22Rv1 (cell line): ENCODE measurements around the gene SOHLH2.

Experiments
- H3K27ac ChIP-seq: fragments of 450-650 bp; 2 replicates; pipeline ENCODE4 v1.5.1; 2017
- ZFX ChIP-seq: fragments of 450-650 bp; IDR thresholded peaks from 2 replicates; pipeline ENCODE4 v1.6.1; 2017; ENCODE audit warnings: antibody characterized with exemption, borderline replicate concordance
- TF ChIP-seq, protein P1 (sequence below): fragments of 450-650 bp; IDR thresholded peaks from 2 replicates; pipeline ENCODE4 v1.5.1; 2017; ENCODE audit warnings: mild to moderate bottlenecking

Gene SOHLH2

DNA sequence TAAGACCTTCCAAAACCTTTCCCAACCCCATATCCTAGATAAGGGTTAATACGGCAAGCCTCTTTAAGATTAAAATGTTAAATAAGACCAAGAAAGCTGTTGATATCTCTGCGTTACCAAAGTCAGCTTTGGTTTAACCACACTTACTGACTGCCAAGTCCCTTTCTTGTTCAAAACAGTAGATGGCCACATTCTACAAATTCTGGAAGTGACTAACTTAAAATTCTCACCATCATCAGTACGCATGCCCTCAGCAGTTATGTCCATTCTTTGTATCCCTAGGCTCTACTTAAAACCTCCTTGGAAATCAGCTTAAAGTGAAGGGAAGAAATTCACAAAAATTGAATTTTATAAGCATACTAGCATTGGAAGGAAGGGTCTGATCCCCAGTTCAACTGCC lies 23.6 kb downstream of the SOHLH2 start:
- no peak overlapping the region for H3K27ac ChIP-seq
- TF ChIP-seq, protein P1, sequence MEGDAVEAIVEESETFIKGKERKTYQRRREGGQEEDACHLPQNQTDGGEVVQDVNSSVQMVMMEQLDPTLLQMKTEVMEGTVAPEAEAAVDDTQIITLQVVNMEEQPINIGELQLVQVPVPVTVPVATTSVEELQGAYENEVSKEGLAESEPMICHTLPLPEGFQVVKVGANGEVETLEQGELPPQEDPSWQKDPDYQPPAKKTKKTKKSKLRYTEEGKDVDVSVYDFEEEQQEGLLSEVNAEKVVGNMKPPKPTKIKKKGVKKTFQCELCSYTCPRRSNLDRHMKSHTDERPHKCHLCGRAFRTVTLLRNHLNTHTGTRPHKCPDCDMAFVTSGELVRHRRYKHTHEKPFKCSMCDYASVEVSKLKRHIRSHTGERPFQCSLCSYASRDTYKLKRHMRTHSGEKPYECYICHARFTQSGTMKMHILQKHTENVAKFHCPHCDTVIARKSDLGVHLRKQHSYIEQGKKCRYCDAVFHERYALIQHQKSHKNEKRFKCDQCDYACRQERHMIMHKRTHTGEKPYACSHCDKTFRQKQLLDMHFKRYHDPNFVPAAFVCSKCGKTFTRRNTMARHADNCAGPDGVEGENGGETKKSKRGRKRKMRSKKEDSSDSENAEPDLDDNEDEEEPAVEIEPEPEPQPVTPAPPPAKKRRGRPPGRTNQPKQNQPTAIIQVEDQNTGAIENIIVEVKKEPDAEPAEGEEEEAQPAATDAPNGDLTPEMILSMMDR = no peak
- TF ChIP-seq ZFX = no peak

DNA sequence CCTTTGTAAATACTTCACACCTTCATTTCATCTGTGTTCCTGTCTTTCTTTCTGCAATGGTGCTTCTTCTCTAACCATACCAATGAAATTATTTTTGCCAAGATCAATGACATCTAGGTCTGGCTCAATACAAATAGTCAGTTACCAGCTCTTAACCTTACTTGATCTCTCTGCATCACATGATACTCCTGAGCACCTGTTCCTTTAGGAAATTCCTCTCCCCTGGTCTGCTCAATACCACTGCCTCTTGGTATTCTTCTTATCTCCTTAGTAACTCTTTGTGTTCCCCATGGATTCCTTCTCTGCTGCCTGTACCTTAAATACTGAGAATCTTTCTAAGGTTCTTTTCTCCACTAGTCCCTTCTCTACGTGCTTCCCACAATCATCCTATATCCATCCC lies 25.9 kb downstream of the SOHLH2 start:
- TF ChIP-seq, protein P1 = no peak
- TF ChIP-seq ZFX = no peak
- no peak overlapping the region for H3K27ac ChIP-seq

DNA sequence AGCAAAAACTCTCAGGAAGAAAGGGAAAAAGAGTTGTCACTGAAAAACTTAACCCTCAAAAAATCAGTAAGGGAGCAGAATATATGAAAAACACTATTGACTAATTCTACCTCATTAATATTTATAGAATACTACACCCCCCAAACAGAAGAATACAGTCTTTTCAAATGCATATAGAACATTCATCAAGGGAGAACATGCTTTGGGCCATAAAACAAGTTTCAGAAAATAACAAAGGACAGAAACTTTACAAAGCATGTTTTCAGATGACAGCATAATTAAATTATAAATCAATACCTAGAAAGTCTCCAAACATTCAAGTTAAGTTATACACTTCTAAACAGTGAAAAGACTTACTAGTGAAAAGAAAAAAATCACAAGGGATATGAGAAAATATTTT lies 30.5 kb downstream of the SOHLH2 start:
- TF ChIP-seq, protein P1 = no peak
- no peak for TF ChIP-seq ZFX
- no peak overlapping the region for H3K27ac ChIP-seq

DNA sequence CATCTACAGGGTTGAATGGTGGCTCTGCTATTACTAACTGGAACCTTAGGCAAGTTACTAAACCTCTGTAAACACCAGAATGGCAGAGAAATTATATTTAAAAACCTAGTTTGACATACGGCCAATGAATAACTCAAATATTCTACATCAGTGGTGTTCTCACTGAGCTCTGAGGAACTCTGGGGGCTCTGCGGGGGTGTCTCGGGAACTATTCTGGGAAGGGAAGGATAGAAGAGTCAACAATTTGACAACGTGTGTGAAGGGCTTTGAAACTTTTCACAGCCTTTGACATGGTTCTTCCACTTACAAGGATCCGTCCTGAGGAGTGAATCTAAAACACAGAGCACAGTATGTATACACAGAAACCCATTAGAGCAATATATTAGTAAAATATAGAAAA lies 38.7 kb downstream of the SOHLH2 start:
- TF ChIP-seq, protein P1 = no peak
- H3K27ac ChIP-seq = no peak overlapping the region

DNA sequence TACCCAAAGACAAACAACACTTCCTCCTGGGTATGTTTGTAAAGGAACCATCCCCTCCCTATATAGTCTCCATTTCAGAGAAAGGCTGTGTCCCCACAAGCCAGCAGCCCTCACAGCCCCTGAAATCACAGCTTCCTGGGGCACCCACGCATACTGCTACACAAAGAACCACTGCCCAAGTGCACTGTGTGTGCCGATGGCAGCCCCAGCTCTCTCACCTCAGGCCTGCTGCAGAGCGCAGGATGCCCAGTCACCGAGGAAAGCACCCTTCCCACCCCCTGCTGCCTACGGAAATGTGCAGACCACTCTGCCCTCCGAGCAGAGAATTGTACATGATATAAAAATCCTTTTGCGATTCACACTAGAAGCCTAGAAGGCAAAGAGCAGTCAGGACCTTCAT lies 39.4 kb downstream of the SOHLH2 start:
- no peak overlapping the region for H3K27ac ChIP-seq
- TF ChIP-seq, protein P1 = no peak
- TF ChIP-seq ZFX = no peak

DNA sequence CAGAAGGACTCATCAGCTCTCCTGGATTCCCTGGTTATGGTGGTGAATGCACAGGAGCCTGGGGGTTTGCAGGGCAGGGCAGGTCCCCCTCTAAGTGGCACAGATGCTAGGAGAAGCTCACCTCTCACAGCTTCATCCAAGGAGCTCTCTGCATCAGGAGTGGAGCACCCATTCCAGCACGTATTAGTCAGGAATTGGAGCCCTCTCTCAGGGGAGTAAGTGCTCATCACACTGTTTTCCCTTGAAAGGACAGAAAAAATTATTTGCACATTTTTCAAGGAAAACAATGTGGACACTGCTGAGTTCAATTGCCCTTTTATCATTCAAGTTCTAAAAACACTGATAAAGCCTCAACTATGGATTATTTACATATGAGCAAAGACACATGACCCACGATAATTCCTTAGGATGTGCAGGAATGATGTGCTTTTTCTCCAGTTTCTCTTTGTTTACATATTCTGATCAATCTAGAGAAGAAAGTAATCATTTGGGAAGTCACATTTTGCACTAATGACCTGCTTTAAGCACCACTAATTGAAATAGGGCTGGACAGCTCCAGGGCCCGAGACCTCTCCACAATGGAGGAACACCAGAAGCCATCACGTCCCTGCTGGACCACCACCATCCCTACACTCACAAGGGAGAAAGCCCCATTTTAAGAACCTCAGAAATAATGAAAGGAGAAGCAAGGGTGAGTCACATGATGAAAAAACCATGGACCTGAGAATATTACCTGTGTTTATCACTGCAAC lies 40.6 kb downstream of the SOHLH2 start:
- no peak for TF ChIP-seq ZFX
- TF ChIP-seq, protein P1 = no peak
- no peak overlapping the region for H3K27ac ChIP-seq

GRCh38 chr13:36166046-36166445 lies 48.3 kb downstream of the SOHLH2 start:
- H3K27ac ChIP-seq = no peak overlapping the region
- TF ChIP-seq ZFX = no peak
- TF ChIP-seq, protein P1 = no peak
